ENCODE results near the gene AP1S3.

AP1S3 gene

GRCh38 chr2:223865907-223866508 lies 28.6 kb upstream of the AP1S3 start:
- no peak overlapping the region for H3K27ac Mint-ChIP-seq (ENCODE audit: low read depth)
- no peak overlapping the region for H3K4me3 Mint-ChIP-seq

GRCh38 chr2:223865124-223865523 lies 27.7 kb upstream of the AP1S3 start:
- peaks cover 4% of the 10 kb centered on the region for H3K36me3 Mint-ChIP-seq (ENCODE audit: insufficient read depth)
- DNase-seq (ENCODE audit: low spot score in 2 of 2) (peak in 1 of 2 donors; percentile 36), ATAC-seq (replicated peaks; ENCODE audit: extremely low read depth, poor library complexity, severe bottlenecking) (peak; percentile 94)
- no peaks in the 10 kb centered on the region for H3K27me3 Mint-ChIP-seq
- H3K27ac Mint-ChIP-seq (ENCODE audit: low read depth), result peak overlapping the region; percentile 20
- peaks cover 25% of the 10 kb centered on the region for H3K4me1 Mint-ChIP-seq
- H3K9me3 Mint-ChIP-seq, result no peaks in the 10 kb centered on the region
- H3K4me3 Mint-ChIP-seq, result peak overlapping the region; percentile 41

More at GRCh38 chr2:223865907-223866508, 28.6 kb upstream of the AP1S3 start:
- Mint-ChIP-seq H3K27me3 (no peaks in the 10 kb centered on the region), H3K36me3 (ENCODE audit: insufficient read depth) (peaks cover 4% of the 10 kb centered on the region), H3K9me3 (no peaks in the 10 kb centered on the region), H3K4me1 (peaks cover 24% of the 10 kb centered on the region)
- ATAC-seq (replicated peaks; ENCODE audit: extremely low read depth, poor library complexity, severe bottlenecking), result peak; percentile 44
- DNase-seq (ENCODE audit: low spot score in 2 of 2), result no peak

- DNase-seq (ENCODE audit: low spot score in 2 of 2) (no peak), ATAC-seq (replicated peaks; ENCODE audit: extremely low read depth, poor library complexity, severe bottlenecking) (no peak)
- Mint-ChIP-seq H3K4me3 (no peak overlapping the region), H3K4me1 (peaks cover 37% of the 10 kb centered on the region), H3K27ac (ENCODE audit: low read depth) (no peak overlapping the region), H3K36me3 (ENCODE audit: insufficient read depth) (peaks cover 4% of the 10 kb centered on the region), H3K27me3 (no peaks in the 10 kb centered on the region), H3K9me3 (no peaks in the 10 kb centered on the region)
Measured at GRCh38 chr2:223863491-223863890, 26.1 kb upstream of the AP1S3 start.

- Mint-ChIP-seq H3K4me1 (peaks cover 30% of the 10 kb centered on the region), H3K4me3 (no peak overlapping the region), H3K36me3 (ENCODE audit: insufficient read depth) (peaks cover 4% of the 10 kb centered on the region), H3K27ac (ENCODE audit: low read depth) (peak overlapping the region; percentile 60), H3K27me3 (no peaks in the 10 kb centered on the region), H3K9me3 (no peaks in the 10 kb centered on the region)
- DNase-seq (ENCODE audit: low spot score in 2 of 2), result no peak
- ATAC-seq (replicated peaks; ENCODE audit: extremely low read depth, poor library complexity, severe bottlenecking), result no peak
Measured at GRCh38 chr2:223860809-223861738, 23.7 kb upstream of the AP1S3 start.

GRCh38 chr2:223859070-223859469 lies 21.7 kb upstream of the AP1S3 start:
- H3K4me3 Mint-ChIP-seq, result no peak overlapping the region
- ATAC-seq (replicated peaks; ENCODE audit: extremely low read depth, poor library complexity, severe bottlenecking), result peak; percentile 54
- DNase-seq (ENCODE audit: low spot score in 2 of 2), result no peak
- H3K27ac Mint-ChIP-seq (ENCODE audit: low read depth), result no peak overlapping the region
- H3K9me3 Mint-ChIP-seq, result no peaks in the 10 kb centered on the region
- peaks cover 17% of the 10 kb centered on the region for H3K4me1 Mint-ChIP-seq
- no peaks in the 10 kb centered on the region for H3K36me3 Mint-ChIP-seq (ENCODE audit: insufficient read depth)
- H3K27me3 Mint-ChIP-seq, result no peaks in the 10 kb centered on the region

- peaks cover 2% of the 10 kb centered on the region for H3K36me3 Mint-ChIP-seq (ENCODE audit: insufficient read depth)
- H3K27ac Mint-ChIP-seq (ENCODE audit: low read depth), result no peak overlapping the region
- H3K4me3 Mint-ChIP-seq, result no peak overlapping the region
- H3K9me3 Mint-ChIP-seq, result no peaks in the 10 kb centered on the region
- ATAC-seq (replicated peaks; ENCODE audit: extremely low read depth, poor library complexity, severe bottlenecking) (no peak), DNase-seq (ENCODE audit: low spot score in 2 of 2) (no peak)
- H3K4me1 Mint-ChIP-seq, result peaks cover 17% of the 10 kb centered on the region
- H3K27me3 Mint-ChIP-seq, result no peaks in the 10 kb centered on the region
Measured at GRCh38 chr2:223856584-223856983, 19.2 kb upstream of the AP1S3 start.

- Mint-ChIP-seq H3K9me3 (no peaks in the 10 kb centered on the region), H3K36me3 (ENCODE audit: insufficient read depth) (peaks cover 2% of the 10 kb centered on the region), H3K27me3 (no peaks in the 10 kb centered on the region), H3K27ac (ENCODE audit: low read depth) (no peak overlapping the region), H3K4me3 (no peak overlapping the region), H3K4me1 (peaks cover 12% of the 10 kb centered on the region)
- ATAC-seq (replicated peaks; ENCODE audit: extremely low read depth, poor library complexity, severe bottlenecking) (no peak), DNase-seq (ENCODE audit: low spot score in 2 of 2) (no peak)
Measured at GRCh38 chr2:223856021-223856420, 18.6 kb upstream of the AP1S3 start.

- Mint-ChIP-seq H3K36me3 (ENCODE audit: insufficient read depth) (peaks cover 2% of the 10 kb centered on the region), H3K27ac (ENCODE audit: low read depth) (no peak overlapping the region), H3K4me3 (no peak overlapping the region), H3K4me1 (peaks cover 11% of the 10 kb centered on the region), H3K9me3 (no peaks in the 10 kb centered on the region), H3K27me3 (no peaks in the 10 kb centered on the region)
- ATAC-seq (replicated peaks; ENCODE audit: extremely low read depth, poor library complexity, severe bottlenecking), result no peak
- DNase-seq (ENCODE audit: low spot score in 2 of 2), result no peak
Measured at GRCh38 chr2:223855426-223855825, 18.0 kb upstream of the AP1S3 start.

- Mint-ChIP-seq H3K36me3 (ENCODE audit: insufficient read depth) (peaks cover 2% of the 10 kb centered on the region), H3K27ac (ENCODE audit: low read depth) (peak overlapping the region; percentile 78), H3K9me3 (no peaks in the 10 kb centered on the region), H3K4me1 (peaks cover 11% of the 10 kb centered on the region), H3K27me3 (no peaks in the 10 kb centered on the region), H3K4me3 (no peak overlapping the region)
- no peak for ATAC-seq (replicated peaks; ENCODE audit: extremely low read depth, poor library complexity, severe bottlenecking)
- no peak for DNase-seq (ENCODE audit: low spot score in 2 of 2)
Measured at GRCh38 chr2:223854741-223855140, 17.4 kb upstream of the AP1S3 start.

GRCh38 chr2:223853425-223853837 lies 16.0 kb upstream of the AP1S3 start:
- Mint-ChIP-seq H3K9me3 (no peaks in the 10 kb centered on the region), H3K36me3 (ENCODE audit: insufficient read depth) (peaks cover 2% of the 10 kb centered on the region), H3K27me3 (no peaks in the 10 kb centered on the region), H3K27ac (ENCODE audit: low read depth) (no peak overlapping the region), H3K4me1 (no peaks in the 10 kb centered on the region), H3K4me3 (no peak overlapping the region)
- ATAC-seq (replicated peaks; ENCODE audit: extremely low read depth, poor library complexity, severe bottlenecking), result no peak
- DNase-seq (ENCODE audit: low spot score in 2 of 2), result no peak

- Mint-ChIP-seq H3K9me3 (no peaks in the 10 kb centered on the region), H3K36me3 (ENCODE audit: insufficient read depth) (peaks cover 2% of the 10 kb centered on the region), H3K27ac (ENCODE audit: low read depth) (no peak overlapping the region), H3K27me3 (no peaks in the 10 kb centered on the region), H3K4me1 (no peaks in the 10 kb centered on the region), H3K4me3 (no peak overlapping the region)
- DNase-seq (ENCODE audit: low spot score in 2 of 2) (no peak), ATAC-seq (replicated peaks; ENCODE audit: extremely low read depth, poor library complexity, severe bottlenecking) (no peak)
Measured at GRCh38 chr2:223852281-223852795, 15.0 kb upstream of the AP1S3 start.

- Mint-ChIP-seq H3K27me3 (no peaks in the 10 kb centered on the region), H3K4me3 (no peak overlapping the region), H3K27ac (ENCODE audit: low read depth) (no peak overlapping the region), H3K36me3 (ENCODE audit: insufficient read depth) (peaks cover 2% of the 10 kb centered on the region), H3K4me1 (no peaks in the 10 kb centered on the region), H3K9me3 (no peaks in the 10 kb centered on the region)
- ATAC-seq (replicated peaks; ENCODE audit: extremely low read depth, poor library complexity, severe bottlenecking) (no peak), DNase-seq (ENCODE audit: low spot score in 2 of 2) (no peak)
Measured at GRCh38 chr2:223847410-223847809, 10.0 kb upstream of the AP1S3 start.

- Mint-ChIP-seq H3K4me3 (no peak overlapping the region), H3K36me3 (ENCODE audit: insufficient read depth) (peaks cover 2% of the 10 kb centered on the region), H3K4me1 (no peaks in the 10 kb centered on the region), H3K27me3 (no peaks in the 10 kb centered on the region), H3K9me3 (no peaks in the 10 kb centered on the region), H3K27ac (ENCODE audit: low read depth) (no peak overlapping the region)
- DNase-seq (ENCODE audit: low spot score in 2 of 2), result no peak
- no peak for ATAC-seq (replicated peaks; ENCODE audit: extremely low read depth, poor library complexity, severe bottlenecking)
Measured at GRCh38 chr2:223846515-223846914, 9.1 kb upstream of the AP1S3 start.
